Type B pancreatic cell (in vitro differentiated cells): ENCODE measurements around the gene JAM2. TPM values are rescaled to one million over a fixed set of nuclear protein-coding genes. Genes with fewer than 3 reads are reported as not detected.

Experiments
- DNase-seq: peaks from one replicate; pipeline ENCODE4 v3.0.0; 2021; ENCODE audit warnings: mixed read lengths; ENCODE audit not compliant: unreplicated experiment; ENCODE audit errors: extremely low spot score
- H3K27ac Mint-ChIP-seq: 2 replicates; pipeline ENCODE4 v1.8.0; 2021; ENCODE audit warnings: mild to moderate bottlenecking, mixed read lengths
- H3K27me3 Mint-ChIP-seq: 2 replicates; pipeline ENCODE4 v1.8.0; 2021; ENCODE audit warnings: mixed read lengths
- H3K36me3 Mint-ChIP-seq: 2 replicates; pipeline ENCODE4 v1.8.0; 2021; ENCODE audit warnings: mixed read lengths
- H3K4me1 Mint-ChIP-seq: one replicate; pipeline ENCODE4 v1.8.0; 2021; ENCODE audit warnings: mixed read lengths; ENCODE audit not compliant: unreplicated experiment
- H3K4me3 Mint-ChIP-seq: 2 replicates; pipeline ENCODE4 v1.8.0; 2021; ENCODE audit warnings: mild to moderate bottlenecking, mixed read lengths
- H3K9me3 Mint-ChIP-seq: 2 replicates; pipeline ENCODE4 v1.8.0; 2021; ENCODE audit warnings: mixed read lengths
- CTCF ChIP-seq: fragments of 200-600 bp; sonication (generic); conservative IDR thresholded peaks from 2 replicates; pipeline ENCODE4 v1.5.0; 2021; ENCODE audit warnings: antibody characterized with exemption, mild to moderate bottlenecking
- total RNA-seq: library from RNA; stranded (reverse); gene quantifications from 2 replicates; pipeline ENCODE4 v1.2.1, GENCODE V29; 2021; ENCODE audit warnings: low replicate concordance

Gene JAM2
- total RNA-seq, 1 donor from 2014 or later, result 10.0 TPM

GRCh38 chr21:25664491-25664931 is 25.5 kb downstream of the JAM2 start:
- no peak for DNase-seq
- Mint-ChIP-seq H3K9me3 (no peaks in the 10 kb centered on the region), H3K27me3 (no peaks in the 10 kb centered on the region), H3K4me3 (no peak overlapping the region), H3K36me3 (no peaks in the 10 kb centered on the region), H3K4me1 (peaks cover 5% of the 10 kb centered on the region), H3K27ac (no peak overlapping the region)
- no peak for TF ChIP-seq CTCF

GRCh38 chr21:25670726-25671125 is 31.7 kb downstream of the JAM2 start:
- H3K27ac Mint-ChIP-seq, result no peak overlapping the region
- no peaks in the 10 kb centered on the region for H3K9me3 Mint-ChIP-seq
- H3K4me1 Mint-ChIP-seq, result no peaks in the 10 kb centered on the region
- no peaks in the 10 kb centered on the region for H3K36me3 Mint-ChIP-seq
- H3K4me3 Mint-ChIP-seq, result no peak overlapping the region
- no peaks in the 10 kb centered on the region for H3K27me3 Mint-ChIP-seq
- no peak for TF ChIP-seq CTCF
- DNase-seq, result no peak

- no peak for TF ChIP-seq CTCF
- H3K27me3 Mint-ChIP-seq, result peaks cover 3% of the 10 kb centered on the region
- no peaks in the 10 kb centered on the region for H3K4me1 Mint-ChIP-seq
- H3K36me3 Mint-ChIP-seq, result no peaks in the 10 kb centered on the region
- no peak overlapping the region for H3K27ac Mint-ChIP-seq
- H3K4me3 Mint-ChIP-seq, result no peak overlapping the region
- no peak for DNase-seq
- H3K9me3 Mint-ChIP-seq, result no peaks in the 10 kb centered on the region
Measured at GRCh38 chr21:25676451-25676850, 37.4 kb downstream of the JAM2 start.

- H3K27ac Mint-ChIP-seq, result no peak overlapping the region
- no peak for DNase-seq
- no peak for TF ChIP-seq CTCF
Measured at GRCh38 chr21:25682382-25682781, 43.3 kb downstream of the JAM2 start.

GRCh38 chr21:25687787-25688186 is 48.7 kb downstream of the JAM2 start:
- H3K27ac Mint-ChIP-seq, result no peak overlapping the region
- no peaks in the 10 kb centered on the region for H3K9me3 Mint-ChIP-seq
- no peak overlapping the region for H3K4me3 Mint-ChIP-seq
- no peak for TF ChIP-seq CTCF
- no peaks in the 10 kb centered on the region for H3K4me1 Mint-ChIP-seq
- H3K36me3 Mint-ChIP-seq, result no peaks in the 10 kb centered on the region
- no peaks in the 10 kb centered on the region for H3K27me3 Mint-ChIP-seq
- no peak for DNase-seq

More at GRCh38 chr21:25682382-25682781, 43.3 kb downstream of the JAM2 start:
- Mint-ChIP-seq H3K4me1 (no peaks in the 10 kb centered on the region), H3K36me3 (no peaks in the 10 kb centered on the region), H3K4me3 (no peak overlapping the region), H3K9me3 (no peaks in the 10 kb centered on the region), H3K27me3 (peaks cover 3% of the 10 kb centered on the region)
